NCI-H2081 treated with DMSO at 0.1 percent for 48 hours (cell line): ENCODE data around the gene STX8.
"Not testable (repeated sequence)": the region's sequence is repeated elsewhere in the genome, so short reads cannot be mapped to it uniquely, and the experiment has no call there.

Experiments
- DNase-seq: peaks from one replicate; lab custom pipeline; 2025; lab: John Stamatoyannopoulos, UW

STX8 gene

GRCh38 chr17:9557161-9557755 is 18.4 kb downstream of the STX8 start:
- no peak for DNase-seq

GRCh38 chr17:9554715-9555114 is 20.9 kb downstream of the STX8 start:
- DNase-seq = not testable (repeated sequence)

GRCh38 chr17:9553596-9553995 is 22.0 kb downstream of the STX8 start:
- DNase-seq = no peak

- no peak for DNase-seq
These were observed 22.4 kb downstream of the STX8 start for GRCh38 chr17:9553181-9553580.

- DNase-seq = no peak
These were observed 26.4 kb downstream of the STX8 start for GRCh38 chr17:9549215-9549614.

GRCh38 chr17:9544221-9544620 is 31.4 kb downstream of the STX8 start:
- DNase-seq = no peak

- DNase-seq = no peak
These were observed 33.9 kb downstream of the STX8 start for GRCh38 chr17:9541718-9542117.

- no peak for DNase-seq
These were observed 37.0 kb downstream of the STX8 start for GRCh38 chr17:9538626-9539025.

GRCh38 chr17:9537177-9537776 is 38.3 kb downstream of the STX8 start:
- DNase-seq = no peak

GRCh38 chr17:9536061-9536460 is 39.6 kb downstream of the STX8 start:
- no peak for DNase-seq

- DNase-seq = no peak
These were observed 42.2 kb downstream of the STX8 start for GRCh38 chr17:9533441-9533840.

GRCh38 chr17:9532715-9533114 is 42.9 kb downstream of the STX8 start:
- no peak for DNase-seq

GRCh38 chr17:9531034-9531433 is 44.6 kb downstream of the STX8 start:
- DNase-seq = no peak

- no peak for DNase-seq
These were observed 46.5 kb downstream of the STX8 start for GRCh38 chr17:9529033-9529700.

GRCh38 chr17:9527788-9528187 is 47.8 kb downstream of the STX8 start:
- no peak for DNase-seq

GRCh38 chr17:9522074-9522473 is 53.5 kb downstream of the STX8 start:
- no peak for DNase-seq

- DNase-seq = no peak
These were observed 54.6 kb downstream of the STX8 start for GRCh38 chr17:9521062-9521461.

GRCh38 chr17:9520649-9521048 is 55.0 kb downstream of the STX8 start:
- no peak for DNase-seq

GRCh38 chr17:9519583-9520272 is 55.9 kb downstream of the STX8 start:
- no peak for DNase-seq

- DNase-seq = no peak
These were observed 58.2 kb downstream of the STX8 start for GRCh38 chr17:9517396-9517795.

GRCh38 chr17:9513266-9513665 is 62.4 kb downstream of the STX8 start:
- no peak for DNase-seq

GRCh38 chr17:9512323-9513168 is 63.1 kb downstream of the STX8 start:
- no peak for DNase-seq
